ENCODE results near the gene MLLT10. TPM values are rescaled to one million over a fixed set of nuclear protein-coding genes. Genes with fewer than 3 reads are reported as not detected.
"Not testable (repeated sequence)": the region's sequence is repeated elsewhere in the genome, so short reads cannot be mapped to it uniquely, and the experiment has no call there.

MLLT10 gene
- total RNA-seq, 1 donor, result 36.1 TPM

GRCh38 chr10:21705142-21705827, 171.3 kb downstream of the MLLT10 start:
- no peak for TF ChIP-seq CTCF (IDR thresholded peaks at IDR 0.05; ENCODE audit: insufficient read depth, low read length)
- DNase-seq (ENCODE audit: low read depth), result no peak
- H3K4me3 ChIP-seq (ENCODE audit: low read depth, low read length), result no peak overlapping the region

- DNase-seq (ENCODE audit: low read depth), result no peak
- no peak overlapping the region for H3K4me3 ChIP-seq (ENCODE audit: low read depth, low read length)
- TF ChIP-seq CTCF (IDR thresholded peaks at IDR 0.05; ENCODE audit: insufficient read depth, low read length), result no peak
Measured at GRCh38 chr10:21705828-21706176, 171.8 kb downstream of the MLLT10 start.

GRCh38 chr10:21707498-21707897, 173.5 kb downstream of the MLLT10 start:
- no peak for TF ChIP-seq CTCF (IDR thresholded peaks at IDR 0.05; ENCODE audit: insufficient read depth, low read length)
- no peak for DNase-seq (ENCODE audit: low read depth)
- H3K4me3 ChIP-seq (ENCODE audit: low read depth, low read length), result no peak overlapping the region

GRCh38 chr10:21712975-21713374, 178.9 kb downstream of the MLLT10 start:
- no peak for TF ChIP-seq CTCF (IDR thresholded peaks at IDR 0.05; ENCODE audit: insufficient read depth, low read length)
- no peak for DNase-seq (ENCODE audit: low read depth)
- no peak overlapping the region for H3K4me3 ChIP-seq (ENCODE audit: low read depth, low read length)

GRCh38 chr10:21715531-21716195, 181.6 kb downstream of the MLLT10 start:
- TF ChIP-seq CTCF (IDR thresholded peaks at IDR 0.05; ENCODE audit: insufficient read depth, low read length), result no peak
- no peak for DNase-seq (ENCODE audit: low read depth)
- no peak overlapping the region for H3K4me3 ChIP-seq (ENCODE audit: low read depth, low read length)

GRCh38 chr10:21717437-21718054, 183.5 kb downstream of the MLLT10 start:
- not testable (repeated sequence) for H3K4me3 ChIP-seq (ENCODE audit: low read depth, low read length); DNase-seq (ENCODE audit: low read depth)

- TF ChIP-seq CTCF (IDR thresholded peaks at IDR 0.05; ENCODE audit: insufficient read depth, low read length), result no peak
- H3K4me3 ChIP-seq (ENCODE audit: low read depth, low read length), result no peak overlapping the region
- no peak for DNase-seq (ENCODE audit: low read depth)
Measured at GRCh38 chr10:21719502-21719901, 185.5 kb downstream of the MLLT10 start.
